Activated CD4-positive, alpha-beta T cell treated with anti-CD3 and anti-CD28 coated beads, Interleukin-2, amount 10 ng/mL, durations not matched to agents 24 days and 14 days (primary cell): Measurements from ENCODE around the gene CSNK1G3. TPM values are rescaled to one million over a fixed set of nuclear protein-coding genes. Genes with fewer than 3 reads are reported as not detected.
"Not testable (repeated sequence)": the region's sequence is repeated elsewhere in the genome, so short reads cannot be mapped to it uniquely, and the experiment has no call there.

Experiments
- DNase-seq: peaks from one replicate; pipeline ENCODE4 v3.0.0; 2022
- H3K27ac Mint-ChIP-seq: one replicate; pipeline ENCODE4 v1.8.0; 2022; ENCODE audit warnings: mild to moderate bottlenecking, mixed read lengths
- H3K27me3 Mint-ChIP-seq: one replicate; pipeline ENCODE4 v1.8.0; 2022; ENCODE audit warnings: mixed read lengths
- H3K36me3 Mint-ChIP-seq: one replicate; pipeline ENCODE4 v1.8.0; 2022; ENCODE audit warnings: low read depth, mild to moderate bottlenecking, mixed read lengths
- H3K4me1 Mint-ChIP-seq: one replicate; pipeline ENCODE4 v1.8.0; 2021; ENCODE audit warnings: mixed read lengths
- H3K4me3 Mint-ChIP-seq: one replicate; pipeline ENCODE4 v1.8.0; 2022; ENCODE audit warnings: mild to moderate bottlenecking, moderate library complexity, mixed read lengths
- H3K9me3 Mint-ChIP-seq: one replicate; pipeline ENCODE4 v1.8.0; 2021; ENCODE audit warnings: mixed read lengths
- intact Hi-C: fragments of 100-400 bp; cut with micrococcal nuclease; formaldehyde crosslinking; loops from one replicate; pipeline ENCODE4 v1.15.1; 2023
- total RNA-seq: library from RNA; stranded (reverse); gene quantifications from 2 replicates; pipeline ENCODE4 v1.2.3, GENCODE V29; 2022

Gene CSNK1G3
- 36.6 and 40.0 TPM in 2 replicates for total RNA-seq

- Mint-ChIP-seq H3K4me3 (peak within 1 kb of the TSS; percentile 90), H3K9me3 (no peaks in the 10 kb centered on the region), H3K4me1 (peaks cover 35% of the 10 kb centered on the region), H3K27me3 (peaks cover 11% of the 10 kb centered on the region), H3K36me3 (peaks cover 9% of the 10 kb centered on the region), H3K27ac (peak within 1 kb of the TSS; percentile 99)
- peak; percentile 97 for DNase-seq
- intact Hi-C loops = loop anchor here (1.0 to 5.0 kb wide), 5 partner anchors 37 to 100 kb away; partner anchors contain the start of gene CEP120
Observed at GRCh38 chr5:123511648-123512605, at the start of gene CSNK1G3. Gene CSNK1G3 (plus strand): TSS chr5:123512177. CDS start chr5:123545664, 33,487 bp downstream.

- H3K4me1 Mint-ChIP-seq, H3K4me3 Mint-ChIP-seq, DNase-seq, H3K36me3 Mint-ChIP-seq, H3K27me3 Mint-ChIP-seq, intact Hi-C loops, H3K27ac Mint-ChIP-seq: not testable (repeated sequence)
- H3K9me3 Mint-ChIP-seq = peaks cover 30% of the 10 kb centered on the region
Observed at GRCh38 chr5:123466839-123467238, 45.1 kb upstream of the CSNK1G3 start.

- Mint-ChIP-seq H3K36me3 (no peaks in the 10 kb centered on the region), H3K27ac (no peak overlapping the region), H3K4me3 (no peak overlapping the region), H3K9me3 (peaks cover 30% of the 10 kb centered on the region), H3K27me3 (peaks cover 14% of the 10 kb centered on the region), H3K4me1 (no peaks in the 10 kb centered on the region)
- DNase-seq = no peak
- intact Hi-C loops = no loop called here
Observed at GRCh38 chr5:123471385-123471784, 40.6 kb upstream of the CSNK1G3 start.

GRCh38 chr5:123472150-123472924 lies 39.6 kb upstream of the CSNK1G3 start:
- Mint-ChIP-seq H3K4me3 (no peak overlapping the region), H3K27ac (no peak overlapping the region), H3K36me3 (no peaks in the 10 kb centered on the region), H3K9me3 (peaks cover 26% of the 10 kb centered on the region), H3K4me1 (no peaks in the 10 kb centered on the region), H3K27me3 (peaks cover 15% of the 10 kb centered on the region)
- intact Hi-C loops = no loop called here
- no peak for DNase-seq

- peaks cover 17% of the 10 kb centered on the region for H3K27me3 Mint-ChIP-seq
- intact Hi-C loops = no loop called here
- no peaks in the 10 kb centered on the region for H3K4me1 Mint-ChIP-seq
- H3K9me3 Mint-ChIP-seq = peaks cover 10% of the 10 kb centered on the region
- H3K27ac Mint-ChIP-seq = no peak overlapping the region
- H3K4me3 Mint-ChIP-seq = no peak overlapping the region
- H3K36me3 Mint-ChIP-seq = no peaks in the 10 kb centered on the region
- no peak for DNase-seq
Observed at GRCh38 chr5:123474228-123474627, 37.7 kb upstream of the CSNK1G3 start.

- intact Hi-C loops = no loop called here
- DNase-seq = no peak
- Mint-ChIP-seq H3K27ac (no peak overlapping the region), H3K36me3 (no peaks in the 10 kb centered on the region), H3K4me3 (no peak overlapping the region), H3K27me3 (peaks cover 17% of the 10 kb centered on the region), H3K4me1 (no peaks in the 10 kb centered on the region), H3K9me3 (peaks cover 3% of the 10 kb centered on the region)
Observed at GRCh38 chr5:123476731-123477130, 35.2 kb upstream of the CSNK1G3 start.

GRCh38 chr5:123478546-123478945 lies 33.4 kb upstream of the CSNK1G3 start:
- intact Hi-C loops = no loop called here
- H3K36me3 Mint-ChIP-seq = no peaks in the 10 kb centered on the region
- H3K4me1 Mint-ChIP-seq = no peaks in the 10 kb centered on the region
- no peak overlapping the region for H3K27ac Mint-ChIP-seq
- H3K27me3 Mint-ChIP-seq = peaks cover 15% of the 10 kb centered on the region
- DNase-seq = no peak
- peaks cover 3% of the 10 kb centered on the region for H3K9me3 Mint-ChIP-seq
- no peak overlapping the region for H3K4me3 Mint-ChIP-seq

- no peaks in the 10 kb centered on the region for H3K4me1 Mint-ChIP-seq
- H3K4me3 Mint-ChIP-seq = no peak overlapping the region
- H3K27ac Mint-ChIP-seq = no peak overlapping the region
- DNase-seq = no peak
- intact Hi-C loops = no loop called here
- peaks cover 3% of the 10 kb centered on the region for H3K9me3 Mint-ChIP-seq
- peaks cover 23% of the 10 kb centered on the region for H3K27me3 Mint-ChIP-seq
- H3K36me3 Mint-ChIP-seq = no peaks in the 10 kb centered on the region
Observed at GRCh38 chr5:123482258-123482657, 29.7 kb upstream of the CSNK1G3 start.

GRCh38 chr5:123483446-123484077 lies 28.4 kb upstream of the CSNK1G3 start:
- Mint-ChIP-seq H3K36me3 (no peaks in the 10 kb centered on the region), H3K4me1 (no peaks in the 10 kb centered on the region), H3K9me3 (peaks cover 11% of the 10 kb centered on the region), H3K27ac (no peak overlapping the region), H3K27me3 (peaks cover 30% of the 10 kb centered on the region), H3K4me3 (no peak overlapping the region)
- intact Hi-C loops = no loop called here
- no peak for DNase-seq

GRCh38 chr5:123485275-123485674 lies 26.7 kb upstream of the CSNK1G3 start:
- no peak for DNase-seq
- no peaks in the 10 kb centered on the region for H3K36me3 Mint-ChIP-seq
- no peak overlapping the region for H3K4me3 Mint-ChIP-seq
- no peaks in the 10 kb centered on the region for H3K4me1 Mint-ChIP-seq
- H3K27ac Mint-ChIP-seq = no peak overlapping the region
- peaks cover 8% of the 10 kb centered on the region for H3K9me3 Mint-ChIP-seq
- intact Hi-C loops = no loop called here
- peaks cover 31% of the 10 kb centered on the region for H3K27me3 Mint-ChIP-seq

GRCh38 chr5:123486951-123487655 lies 24.9 kb upstream of the CSNK1G3 start:
- no peak overlapping the region for H3K27ac Mint-ChIP-seq
- DNase-seq = no peak
- H3K4me1 Mint-ChIP-seq = no peaks in the 10 kb centered on the region
- intact Hi-C loops = no loop called here
- peaks cover 8% of the 10 kb centered on the region for H3K9me3 Mint-ChIP-seq
- H3K27me3 Mint-ChIP-seq = peaks cover 42% of the 10 kb centered on the region
- H3K4me3 Mint-ChIP-seq = no peak overlapping the region
- no peaks in the 10 kb centered on the region for H3K36me3 Mint-ChIP-seq

GRCh38 chr5:123490974-123491373 lies 21.0 kb upstream of the CSNK1G3 start:
- H3K4me1 Mint-ChIP-seq = no peaks in the 10 kb centered on the region
- H3K36me3 Mint-ChIP-seq = no peaks in the 10 kb centered on the region
- no peak for DNase-seq
- intact Hi-C loops = no loop called here
- H3K4me3 Mint-ChIP-seq = no peak overlapping the region
- H3K27ac Mint-ChIP-seq = no peak overlapping the region
- peaks cover 8% of the 10 kb centered on the region for H3K9me3 Mint-ChIP-seq
- H3K27me3 Mint-ChIP-seq = peaks cover 40% of the 10 kb centered on the region

- H3K27ac Mint-ChIP-seq, H3K9me3 Mint-ChIP-seq, intact Hi-C loops, H3K4me1 Mint-ChIP-seq, DNase-seq, H3K4me3 Mint-ChIP-seq, H3K36me3 Mint-ChIP-seq: not testable (repeated sequence)
- H3K27me3 Mint-ChIP-seq = peaks cover 24% of the 10 kb centered on the region
Observed at GRCh38 chr5:123495211-123495610, 16.8 kb upstream of the CSNK1G3 start.
